SK-N-MC (cell line): ENCODE data around the gene LAMA3.

Source experiments
- EZH2 ChIP-seq: fragments of 200-600 bp; sonication (generic); IDR thresholded peaks from one replicate; pipeline ENCODE4 v1.6.1; 2017; ENCODE audit warnings: antibody characterized with exemption
- FOXP2 ChIP-seq: optimal IDR thresholded peaks from 2 replicates; pipeline ENCODE3; 2011; ENCODE audit warnings: mild to moderate bottlenecking, moderate library complexity; ENCODE audit not compliant: insufficient read depth; ENCODE audit errors: extremely low read length, control extremely low read depth
- POLR2AphosphoS5 ChIP-seq: IDR thresholded peaks from 2 replicates; pipeline ENCODE4 v1.6.1; 2012; ENCODE audit warnings: mild to moderate bottlenecking, low read depth, low read length, borderline replicate concordance

DNA sequence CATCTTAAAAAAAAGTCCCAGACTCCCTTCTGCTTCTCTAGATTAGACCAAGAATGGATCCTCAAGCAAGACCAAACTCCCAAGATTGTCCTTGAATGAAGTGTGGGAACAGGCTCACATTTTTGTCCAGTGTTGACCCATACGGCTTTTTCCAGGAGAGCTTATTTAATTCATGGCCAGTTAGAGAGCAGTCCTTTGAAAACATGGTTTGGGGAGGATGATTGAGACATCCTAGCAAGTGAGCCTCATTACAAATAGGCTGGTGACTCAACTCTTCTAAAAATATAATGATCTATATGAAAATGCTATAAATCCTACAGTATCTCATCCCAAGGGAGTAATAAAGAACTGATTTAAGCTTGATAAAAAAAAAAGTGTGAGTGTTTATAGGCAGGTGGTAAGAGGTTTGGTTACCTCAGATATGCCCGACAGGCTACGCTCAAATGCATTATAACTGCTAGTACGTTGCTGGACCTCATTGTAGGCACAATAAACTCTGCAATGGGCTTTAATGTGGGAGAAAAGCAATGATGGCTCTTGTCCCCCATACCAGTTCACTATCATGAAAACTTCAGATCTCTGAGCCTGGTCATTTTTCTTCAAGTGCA, 43.6 kb upstream of the LAMA3 start:
- no peak for TF ChIP-seq EZH2
- TF ChIP-seq POLR2AphosphoS5: no peak
- no peak for TF ChIP-seq FOXP2
